Right lobe of liver (tissue), 4 donors: ENCODE measurements around the gene KREMEN2.

Experiments
- CTCF ChIP-seq, 4 donors: fragments of 200-600 bp in 3 of 4; fragments of 450-650 bp in 1 of 4; IDR thresholded peaks; one replicate each; pipeline versions ENCODE4 v1.5.1 to v1.8.0; 2016 to 2022; ENCODE audit warnings: antibody characterized with exemption in 4 of 4, mild to moderate bottlenecking in 2 of 4
- POLR2A ChIP-seq: fragments of 450-650 bp; IDR thresholded peaks from one replicate; pipeline ENCODE4 v1.6.1; 2017; ENCODE audit warnings: antibody characterized with exemption, mild to moderate bottlenecking
- donor health status: DM: no; HTN: no; CAD: no.
- donor health status: DM: no; HTN: no; CAD: no.
- donor health status: DM: no; HTN: yes; CAD: no.

GRCh38 chr16:3000540-3000939 lies 36.5 kb downstream of the KREMEN2 start:
- TF ChIP-seq CTCF (IDR thresholded peaks at IDR 0.05) = no peak
- TF ChIP-seq POLR2A = no peak
